ENCODE measurements around the gene CDC6.

DNA sequence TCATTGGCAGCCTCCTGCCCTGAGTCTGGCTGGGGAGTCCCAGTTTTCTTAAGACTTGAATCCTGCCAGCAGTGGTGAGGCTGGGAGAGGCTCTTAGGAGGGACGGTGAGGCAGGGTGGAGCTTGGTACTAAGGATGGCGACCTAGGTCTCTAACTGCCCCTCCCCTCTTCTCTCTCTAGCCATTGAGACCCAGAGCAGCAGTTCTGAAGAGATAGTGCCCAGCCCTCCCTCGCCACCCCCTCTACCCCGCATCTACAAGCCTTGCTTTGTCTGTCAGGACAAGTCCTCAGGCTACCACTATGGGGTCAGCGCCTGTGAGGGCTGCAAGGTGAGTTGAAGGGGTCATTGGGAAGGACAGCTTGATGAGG lies 60.4 kb downstream of the CDC6 start:
- TF ChIP-seq CTCF (conservative IDR thresholded peaks at IDR 0.05): no peak
- no peak for TF ChIP-seq EZH2 (IDR thresholded peaks at IDR 0.05; ENCODE audit: low read depth)
